Measurements from ENCODE around the gene CMIP.

CMIP gene

GRCh38 chr16:81629034-81629802 is 184.6 kb downstream of the CMIP start:
- DNase-seq: no peak

- DNase-seq: no peak
These were observed 185.5 kb downstream of the CMIP start for GRCh38 chr16:81629896-81630634.

GRCh38 chr16:81630635-81631031 is 186.0 kb downstream of the CMIP start:
- no peak for DNase-seq

GRCh38 chr16:81632392-81633146 is 188.0 kb downstream of the CMIP start:
- DNase-seq: peak; percentile 84

GRCh38 chr16:81633147-81633619 is 188.6 kb downstream of the CMIP start:
- DNase-seq: no peak

GRCh38 chr16:81633680-81634379 is 189.2 kb downstream of the CMIP start:
- peak; percentile 15 for DNase-seq

GRCh38 chr16:81634380-81635062 is 189.9 kb downstream of the CMIP start:
- no peak for DNase-seq

GRCh38 chr16:81635063-81635937 is 190.7 kb downstream of the CMIP start:
- DNase-seq: no peak

- DNase-seq: no peak
These were observed 191.8 kb downstream of the CMIP start for GRCh38 chr16:81636298-81636993.

GRCh38 chr16:81637336-81638235 is 193.0 kb downstream of the CMIP start:
- DNase-seq: no peak

- DNase-seq: no peak
These were observed 193.8 kb downstream of the CMIP start for GRCh38 chr16:81638286-81638945.

GRCh38 chr16:81639348-81639747 is 194.7 kb downstream of the CMIP start:
- DNase-seq: no peak

GRCh38 chr16:81639931-81640680 is 195.5 kb downstream of the CMIP start:
- DNase-seq: no peak

- DNase-seq: no peak
These were observed 196.1 kb downstream of the CMIP start for GRCh38 chr16:81640681-81641070.

GRCh38 chr16:81641395-81642106 is 196.9 kb downstream of the CMIP start:
- DNase-seq: no peak

GRCh38 chr16:81642107-81642436 is 197.5 kb downstream of the CMIP start:
- DNase-seq: no peak

GRCh38 chr16:81642943-81643342 is 198.3 kb downstream of the CMIP start:
- DNase-seq: no peak

GRCh38 chr16:81645266-81645694 is 200.7 kb downstream of the CMIP start:
- no peak for DNase-seq

All from stimulated activated CD4-positive, alpha-beta T cell treated with anti-CD3 and anti-CD28 coated beads, Interleukin-1b, Interleukin-23, amount 100 ng/mL, for 48 hours (primary cell).